ENCODE results near the gene METTL5.
"Not testable (repeated sequence)": the region's sequence is repeated elsewhere in the genome, so short reads cannot be mapped to it uniquely, and the experiment has no call there.

METTL5 gene

GRCh38 chr2:169828141-169828811 lies 3.6 kb upstream of the METTL5 start:
- DNase-seq (ENCODE audit: low spot score), result peak; percentile 86

GRCh38 chr2:169827272-169828140 lies 2.8 kb upstream of the METTL5 start, which contains the start of gene UBR3:
UBR3 (plus strand) TSS chr2:169827454; CDS start chr2:169827508, 54 bp downstream.
- peak; percentile 96 for DNase-seq (ENCODE audit: low spot score)

- DNase-seq (ENCODE audit: low spot score), result no peak
Measured at GRCh38 chr2:169823996-169824372, 721 bp downstream of the METTL5 start.

- no peak for DNase-seq (ENCODE audit: low spot score)
Measured at GRCh38 chr2:169822785-169823392, 1.8 kb downstream of the METTL5 start.

GRCh38 chr2:169822036-169822435 lies 2.7 kb downstream of the METTL5 start:
- no peak for DNase-seq (ENCODE audit: low spot score)

GRCh38 chr2:169820101-169820500 lies 4.6 kb downstream of the METTL5 start:
- DNase-seq (ENCODE audit: low spot score), result not testable (repeated sequence)

- DNase-seq (ENCODE audit: low spot score), result no peak
Measured at GRCh38 chr2:169819106-169819505, 5.6 kb downstream of the METTL5 start.

GRCh38 chr2:169818241-169818640 lies 6.5 kb downstream of the METTL5 start:
- DNase-seq (ENCODE audit: low spot score), result no peak

- not testable (repeated sequence) for DNase-seq (ENCODE audit: low spot score)
Measured at GRCh38 chr2:169817369-169817768, 7.3 kb downstream of the METTL5 start.

GRCh38 chr2:169816961-169817360 lies 7.7 kb downstream of the METTL5 start:
- not testable (repeated sequence) for DNase-seq (ENCODE audit: low spot score)

- no peak for DNase-seq (ENCODE audit: low spot score)
Measured at GRCh38 chr2:169815849-169816248, 8.9 kb downstream of the METTL5 start.

GRCh38 chr2:169808221-169808620 lies 16.5 kb downstream of the METTL5 start:
- DNase-seq (ENCODE audit: low spot score), result no peak

GRCh38 chr2:169806586-169806985 lies 18.1 kb downstream of the METTL5 start:
- no peak for DNase-seq (ENCODE audit: low spot score)

GRCh38 chr2:169803480-169803879 lies 21.2 kb downstream of the METTL5 start:
- DNase-seq (ENCODE audit: low spot score), result no peak

GRCh38 chr2:169798718-169799592 lies 25.8 kb downstream of the METTL5 start, which contains the start of gene SSB:
SSB (plus strand) TSS chr2:169798871; CDS start chr2:169800961, 2,090 bp downstream.
- DNase-seq (ENCODE audit: low spot score), result peak; percentile 95

- DNase-seq (ENCODE audit: low spot score), result no peak
Measured at GRCh38 chr2:169798397-169798717, 26.3 kb downstream of the METTL5 start.

- no peak for DNase-seq (ENCODE audit: low spot score)
Measured at GRCh38 chr2:169797601-169798000, 27.1 kb downstream of the METTL5 start.

GRCh38 chr2:169796441-169796840 lies 28.3 kb downstream of the METTL5 start:
- DNase-seq (ENCODE audit: low spot score), result no peak

GRCh38 chr2:169795181-169795580 lies 29.5 kb downstream of the METTL5 start:
- DNase-seq (ENCODE audit: low spot score), result no peak

- DNase-seq (ENCODE audit: low spot score), result no peak
Measured at GRCh38 chr2:169790581-169790980, 34.1 kb downstream of the METTL5 start.

GRCh38 chr2:169782513-169782912 lies 42.2 kb downstream of the METTL5 start:
- DNase-seq (ENCODE audit: low spot score), result no peak
